Measurements from ENCODE around the gene SEC14L3.

SEC14L3 gene

DNA sequence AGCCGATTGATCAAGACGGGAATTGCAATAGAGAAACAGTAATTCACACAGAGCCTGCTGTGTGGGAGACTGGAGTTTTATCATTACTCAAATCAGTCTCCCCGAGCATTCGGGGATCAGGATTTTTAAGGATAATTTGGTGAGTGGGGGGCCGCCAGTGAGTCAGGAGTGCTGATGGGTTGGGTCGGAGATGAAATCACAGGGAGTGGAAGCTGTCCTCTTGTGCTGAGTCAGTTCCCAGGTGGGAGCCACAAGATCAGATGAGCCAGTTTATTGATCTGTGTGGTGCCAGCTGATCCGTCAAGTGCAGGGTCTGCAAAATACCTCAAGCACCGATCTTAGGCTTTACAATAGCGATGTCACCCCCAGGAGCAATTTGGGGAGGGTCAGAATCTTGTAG lies 30.7 kb downstream of the SEC14L3 start:
- POLR2A ChIA-PET: no interaction called here
- no peak for DNase-seq (ENCODE audit: extremely low spot score)
- no peak for TF ChIP-seq SUZ12 (IDR thresholded peaks at IDR 0.05)
- TF ChIP-seq FOXA1 (IDR thresholded peaks at IDR 0.05): no peak
- CTCF ChIA-PET: no interaction called here

DNA sequence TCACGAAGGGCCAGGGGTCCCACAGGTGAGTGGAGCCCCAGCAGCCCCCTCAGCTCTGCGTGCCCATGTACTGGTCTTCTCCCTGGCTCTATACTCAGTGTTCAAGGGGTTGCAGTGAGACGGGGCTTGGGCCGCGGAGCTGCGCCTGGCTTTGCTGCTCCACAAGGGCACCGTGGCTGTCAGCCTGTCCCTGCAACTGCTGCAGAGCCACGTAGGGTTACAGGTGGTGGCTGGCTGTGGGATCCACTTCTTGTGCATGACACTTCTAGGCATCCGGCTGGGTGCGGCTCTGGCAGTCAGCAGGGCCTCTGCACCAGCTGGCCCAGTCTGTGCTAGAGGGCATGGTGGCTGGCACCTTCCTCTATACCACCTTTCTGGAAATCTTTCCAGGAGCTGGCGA lies 32.0 kb downstream of the SEC14L3 start:
- ChIA-PET CTCF (no interaction called here), POLR2A (no interaction called here)
- no peak for TF ChIP-seq TARDBP (IDR thresholded peaks at IDR 0.05)
- TF ChIP-seq FOXK2 (IDR thresholded peaks at IDR 0.05): no peak
- DNase-seq (ENCODE audit: extremely low spot score): no peak

DNA sequence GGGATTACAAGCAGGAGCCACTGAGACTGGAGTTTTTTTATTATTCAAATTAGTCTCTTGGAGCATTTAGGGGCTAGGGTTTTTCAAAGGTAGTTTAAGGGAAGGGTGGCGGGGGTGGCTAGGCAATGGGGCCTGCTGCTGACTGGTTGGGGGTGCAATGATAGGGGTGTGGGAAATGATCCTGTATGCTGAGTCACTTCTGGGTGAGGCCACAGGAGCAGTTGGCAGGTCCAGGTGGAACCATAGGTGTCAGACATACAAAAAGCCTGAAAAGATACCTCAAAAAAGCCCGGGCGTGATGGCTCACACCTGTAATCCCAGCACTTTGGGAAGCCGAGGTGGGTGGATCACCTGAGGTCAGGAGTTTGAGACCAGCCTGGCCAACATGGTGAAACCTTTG lies 32.6 kb downstream of the SEC14L3 start:
- ChIA-PET CTCF (no interaction called here), POLR2A (no interaction called here)
- no peak for DNase-seq (ENCODE audit: extremely low spot score)

DNA sequence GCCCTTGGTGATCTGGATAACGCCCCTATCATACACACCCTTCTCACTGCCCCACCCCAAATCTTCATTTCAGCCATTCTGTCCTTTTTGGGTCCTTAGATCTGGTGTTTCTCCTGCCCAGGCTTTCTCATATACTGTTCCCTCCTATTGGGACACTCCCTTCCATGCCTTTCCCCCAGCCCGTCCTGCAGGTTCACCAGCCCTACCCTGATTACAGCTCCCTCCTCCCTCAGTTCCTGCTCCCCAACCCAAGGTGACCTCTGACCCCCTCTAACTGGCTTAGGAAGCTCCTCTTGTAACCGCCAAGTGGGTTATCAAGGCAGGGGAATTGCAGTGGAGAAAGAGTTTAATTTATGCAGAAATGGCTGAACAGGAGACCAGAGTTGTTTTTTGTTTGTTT lies 33.3 kb downstream of the SEC14L3 start:
- no peak for TF ChIP-seq L3MBTL2 (conservative IDR thresholded peaks at IDR 0.05)
- no peak for TF ChIP-seq LEF1 (IDR thresholded peaks at IDR 0.05; ENCODE audit: borderline replicate concordance)
- no peak for TF ChIP-seq FOXA1 (IDR thresholded peaks at IDR 0.05)
- TF ChIP-seq ARNT (IDR thresholded peaks at IDR 0.05): no peak
- no peak for TF ChIP-seq FOXK2 (IDR thresholded peaks at IDR 0.05)
- TF ChIP-seq FOXM1 (IDR thresholded peaks at IDR 0.05; ENCODE audit: borderline replicate concordance): no peak
- TF ChIP-seq SUZ12 (IDR thresholded peaks at IDR 0.05): no peak
- no peak for TF ChIP-seq TARDBP (IDR thresholded peaks at IDR 0.05)
- TF ChIP-seq BHLHE40 (IDR thresholded peaks at IDR 0.05; ENCODE audit: borderline replicate concordance): no peak
- TF ChIP-seq, protein P1, sequence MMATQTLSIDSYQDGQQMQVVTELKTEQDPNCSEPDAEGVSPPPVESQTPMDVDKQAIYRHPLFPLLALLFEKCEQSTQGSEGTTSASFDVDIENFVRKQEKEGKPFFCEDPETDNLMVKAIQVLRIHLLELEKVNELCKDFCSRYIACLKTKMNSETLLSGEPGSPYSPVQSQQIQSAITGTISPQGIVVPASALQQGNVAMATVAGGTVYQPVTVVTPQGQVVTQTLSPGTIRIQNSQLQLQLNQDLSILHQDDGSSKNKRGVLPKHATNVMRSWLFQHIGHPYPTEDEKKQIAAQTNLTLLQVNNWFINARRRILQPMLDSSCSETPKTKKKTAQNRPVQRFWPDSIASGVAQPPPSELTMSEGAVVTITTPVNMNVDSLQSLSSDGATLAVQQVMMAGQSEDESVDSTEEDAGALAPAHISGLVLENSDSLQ (IDR thresholded peaks at IDR 0.05): no peak
- no peak for TF ChIP-seq HDGF (IDR thresholded peaks at IDR 0.05; ENCODE audit: borderline replicate concordance)
- TF ChIP-seq SP1 (IDR thresholded peaks at IDR 0.05): no peak
- TF ChIP-seq NFRKB (IDR thresholded peaks at IDR 0.05): no peak
- CTCF ChIA-PET: no interaction called here
- POLR2A ChIA-PET: interaction anchor here (2.3 to 3.2 kb wide), 2 partner anchors 13 to 15 kb away, joined by 15 to 18 read pairs; partner anchors contain the start of gene MTFP1
- DNase-seq (ENCODE audit: extremely low spot score): no peak

More for the DNA sequence above, 32.6 kb downstream of the SEC14L3 start:
- TF ChIP-seq NFRKB (IDR thresholded peaks at IDR 0.05): no peak
- no peak for TF ChIP-seq FOXM1 (IDR thresholded peaks at IDR 0.05; ENCODE audit: borderline replicate concordance)
- TF ChIP-seq CTBP1 (IDR thresholded peaks at IDR 0.05; ENCODE audit: borderline replicate concordance): no peak
- TF ChIP-seq BHLHE40 (IDR thresholded peaks at IDR 0.05; ENCODE audit: borderline replicate concordance): no peak
- no peak for TF ChIP-seq HDGF (IDR thresholded peaks at IDR 0.05; ENCODE audit: borderline replicate concordance)
- TF ChIP-seq FOXA1 (IDR thresholded peaks at IDR 0.05): no peak

DNA sequence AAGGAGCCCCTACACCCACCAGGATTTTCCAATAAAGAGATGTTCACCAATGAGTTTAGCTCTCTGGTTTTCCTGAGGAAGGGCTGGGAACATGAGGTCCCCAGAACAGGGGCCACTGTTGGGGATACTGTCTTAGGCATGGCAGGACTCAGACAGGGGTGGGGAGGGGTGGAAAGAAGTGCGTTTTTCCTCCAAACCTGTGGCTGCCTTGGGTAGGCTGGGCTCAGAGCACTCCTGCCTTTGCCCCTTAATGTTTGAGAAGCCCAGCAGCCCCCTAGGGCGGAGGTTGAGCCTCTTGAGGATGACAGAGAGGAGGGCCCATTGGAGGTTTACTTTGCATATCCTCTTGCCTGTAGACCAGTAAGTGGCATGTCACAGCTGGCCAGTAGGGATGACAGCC lies 35.6 kb downstream of the SEC14L3 start:
- TF ChIP-seq FOXK2 (IDR thresholded peaks at IDR 0.05) (no peak), HDGF (IDR thresholded peaks at IDR 0.05; ENCODE audit: borderline replicate concordance) (no peak), LEF1 (IDR thresholded peaks at IDR 0.05; ENCODE audit: borderline replicate concordance) (no peak), ELF4 (IDR thresholded peaks at IDR 0.05) (no peak), CTBP1 (IDR thresholded peaks at IDR 0.05; ENCODE audit: borderline replicate concordance) (no peak), TARDBP (IDR thresholded peaks at IDR 0.05) (no peak), FOXM1 (IDR thresholded peaks at IDR 0.05; ENCODE audit: borderline replicate concordance) (no peak), ZNF384 (IDR thresholded peaks at IDR 0.05) (no peak), ARNT (IDR thresholded peaks at IDR 0.05) (no peak), SP1 (IDR thresholded peaks at IDR 0.05) (no peak), FOXA1 (IDR thresholded peaks at IDR 0.05) (no peak), L3MBTL2 (conservative IDR thresholded peaks at IDR 0.05) (no peak), NFRKB (IDR thresholded peaks at IDR 0.05) (no peak)
- TF ChIP-seq, protein P1 (IDR thresholded peaks at IDR 0.05): no peak
- POLR2A ChIA-PET: interaction anchor here (1.2 to 3.2 kb wide), 2 partner anchors 9 to 10 kb away, joined by 5 to 18 read pairs; partner anchors contain the start of gene MTFP1
- DNase-seq (ENCODE audit: extremely low spot score): no peak
- CTCF ChIA-PET: interaction anchor here (1.1 kb wide), 1 partner anchor 13 kb away, joined by 4 read pairs; no protein-coding TSS in a partner anchor

DNA sequence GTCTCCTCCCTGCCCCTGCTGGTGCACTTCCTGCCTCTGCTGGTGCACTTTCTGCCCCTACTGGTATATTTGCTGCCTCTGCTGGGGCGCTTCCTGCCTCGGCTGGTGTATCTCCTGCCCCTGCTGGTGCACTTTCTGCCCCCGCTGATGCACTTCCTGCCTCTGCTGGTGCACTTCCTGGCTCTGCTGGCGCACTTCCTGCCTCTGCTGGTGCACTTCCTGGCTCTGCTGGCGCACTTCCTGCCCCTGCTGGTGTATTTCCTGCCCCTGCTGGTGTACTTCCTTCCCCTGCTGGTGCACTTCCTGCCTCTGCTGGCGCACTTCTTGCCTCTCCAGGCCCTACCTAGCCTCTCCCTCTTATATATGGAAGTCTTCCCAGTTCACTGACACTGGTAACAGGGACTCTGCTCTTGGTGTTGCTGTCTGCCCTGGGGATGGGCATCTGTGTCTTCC lies 36.1 kb downstream of the SEC14L3 start:
- DNase-seq (ENCODE audit: extremely low spot score): no peak
- CTCF ChIA-PET: no interaction called here
- TF ChIP-seq ELF4 (IDR thresholded peaks at IDR 0.05) (0 out of 2 replicates have a peak, but pooled peaks have one; percentile 29), SUZ12 (IDR thresholded peaks at IDR 0.05) (no peak), CTBP1 (IDR thresholded peaks at IDR 0.05; ENCODE audit: borderline replicate concordance) (no peak)
- POLR2A ChIA-PET: interaction anchor here (1.2 to 3.2 kb wide), 2 partner anchors 9 to 10 kb away, joined by 5 to 18 read pairs; partner anchors contain the start of gene MTFP1

DNA sequence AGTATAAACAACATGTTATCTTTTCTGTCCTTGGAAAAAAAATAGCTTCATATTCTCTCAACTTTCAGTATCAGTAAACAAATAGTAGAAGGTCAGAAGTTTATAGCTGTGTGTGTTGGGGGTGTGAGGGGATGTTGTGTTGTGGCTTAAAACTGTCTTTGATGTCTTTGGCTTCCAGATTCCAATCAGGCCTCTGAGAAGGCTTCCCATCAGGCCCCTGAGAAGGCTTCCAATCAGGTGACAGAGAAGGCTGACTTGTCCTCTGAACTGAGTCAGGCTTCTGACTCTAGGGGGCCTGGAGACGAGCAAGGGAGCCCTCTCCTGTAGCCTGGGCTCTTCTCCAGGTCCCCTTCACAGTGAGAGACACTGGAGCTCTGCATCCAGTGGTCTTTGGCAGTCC lies 37.0 kb downstream of the SEC14L3 start:
- TF ChIP-seq SP1 (IDR thresholded peaks at IDR 0.05) (no peak), BHLHE40 (IDR thresholded peaks at IDR 0.05; ENCODE audit: borderline replicate concordance) (no peak), TARDBP (IDR thresholded peaks at IDR 0.05) (no peak), SUZ12 (IDR thresholded peaks at IDR 0.05) (no peak), ARNT (IDR thresholded peaks at IDR 0.05) (no peak), NFRKB (IDR thresholded peaks at IDR 0.05) (no peak), CTBP1 (IDR thresholded peaks at IDR 0.05; ENCODE audit: borderline replicate concordance) (no peak), HDGF (IDR thresholded peaks at IDR 0.05; ENCODE audit: borderline replicate concordance) (no peak), ELF4 (IDR thresholded peaks at IDR 0.05) (no peak), FOXA1 (IDR thresholded peaks at IDR 0.05) (no peak), L3MBTL2 (conservative IDR thresholded peaks at IDR 0.05) (no peak), ZNF384 (IDR thresholded peaks at IDR 0.05) (no peak), FOXK2 (IDR thresholded peaks at IDR 0.05) (no peak), FOXM1 (IDR thresholded peaks at IDR 0.05; ENCODE audit: borderline replicate concordance) (no peak), LEF1 (IDR thresholded peaks at IDR 0.05; ENCODE audit: borderline replicate concordance) (no peak)
- TF ChIP-seq, protein P1 (IDR thresholded peaks at IDR 0.05): no peak
- CTCF ChIA-PET: interaction anchor here (0.6 kb wide), 1 partner anchor 61 kb away, joined by 4 read pairs; no protein-coding TSS in a partner anchor
- POLR2A ChIA-PET: no interaction called here
- DNase-seq (ENCODE audit: extremely low spot score): no peak
